Karpas-422 (cell line): ENCODE results near the gene DERL2. TPM values are rescaled to one million over a fixed set of nuclear protein-coding genes. Genes with fewer than 3 reads are reported as not detected.

Source experiments
- DNase-seq: peaks from one replicate; pipeline ENCODE4 v3.0.0-alpha.2; 2015
- H2AFZ ChIP-seq: fragments of 200-600 bp; sonication (generic); 2 replicates; pipeline ENCODE4 v1.6.1; 2014; ENCODE audit warnings: antibody characterized with exemption, low read length, mixed read lengths
- H3K27ac ChIP-seq: fragments of 200-600 bp; sonication (generic); 2 replicates; pipeline ENCODE4 v1.5.1; 2014; ENCODE audit warnings: mild to moderate bottlenecking, low read length, moderate library complexity
- H3K27me3 ChIP-seq: fragments of 200-600 bp; sonication (generic); 2 replicates; pipeline ENCODE4 v1.6.1; 2014; ENCODE audit warnings: low read length, mixed read lengths
- H3K36me3 ChIP-seq: fragments of 200-600 bp; sonication (generic); 2 replicates; pipeline ENCODE4 v1.6.1; 2014; ENCODE audit warnings: low read length, mixed read lengths; ENCODE audit not compliant: insufficient read depth
- H3K4me1 ChIP-seq: fragments of 200-600 bp; sonication (generic); 2 replicates; pipeline ENCODE4 v1.6.1; 2014; ENCODE audit warnings: mild to moderate bottlenecking, low read length, mixed read lengths
- H3K4me2 ChIP-seq: fragments of 200-600 bp; sonication (generic); 2 replicates; pipeline ENCODE4 v1.6.1; 2014; ENCODE audit warnings: low read length, low read depth, mild to moderate bottlenecking; ENCODE audit not compliant: poor library complexity, severe bottlenecking
- H3K4me3 ChIP-seq: fragments of 200-600 bp; sonication (generic); 2 replicates; pipeline ENCODE4 v1.5.1; 2014; ENCODE audit warnings: mild to moderate bottlenecking, antibody characterized with exemption, low read length, mixed read lengths
- H3K79me2 ChIP-seq: fragments of 200-600 bp; sonication (generic); 2 replicates; pipeline ENCODE4 v1.6.1; 2014; ENCODE audit warnings: mild to moderate bottlenecking, low read length, mixed read lengths
- H3K9ac ChIP-seq: fragments of 200-600 bp; sonication (generic); 2 replicates; pipeline ENCODE4 v1.6.0; 2014; ENCODE audit warnings: low read length
- H3K9me2 ChIP-seq: fragments of 200-600 bp; sonication (generic), shearing (Covaris generic); replicated peaks from 2 replicates; pipeline ENCODE4 v1.6.0; 2014; ENCODE audit warnings: mild to moderate bottlenecking, low read length, moderate library complexity; ENCODE audit not compliant: insufficient read depth
- H3K9me3 ChIP-seq: fragments of 300-700, 200-600 bp; sonication (generic); 2 replicates; pipeline ENCODE4 v1.6.1; 2014; ENCODE audit warnings: low read length, mixed read lengths
- H4K20me1 ChIP-seq: fragments of 200-600 bp; sonication (generic); 2 replicates; pipeline ENCODE4 v1.6.1; 2014; ENCODE audit warnings: mild to moderate bottlenecking, antibody characterized with exemption, low read length, low read depth; ENCODE audit not compliant: insufficient read depth
- total RNA-seq: library from RNA; depleted of rRNA; stranded (reverse); fragments of >200 nt; shearing (Covaris generic); gene quantifications from 2 replicates; pipeline ENCODE4 v1.2.3, GENCODE V29; 2014; ENCODE audit warnings: low replicate concordance

Gene DERL2
- total RNA-seq, 1 experiment from 2014 or later = 23.8 TPM

DNA sequence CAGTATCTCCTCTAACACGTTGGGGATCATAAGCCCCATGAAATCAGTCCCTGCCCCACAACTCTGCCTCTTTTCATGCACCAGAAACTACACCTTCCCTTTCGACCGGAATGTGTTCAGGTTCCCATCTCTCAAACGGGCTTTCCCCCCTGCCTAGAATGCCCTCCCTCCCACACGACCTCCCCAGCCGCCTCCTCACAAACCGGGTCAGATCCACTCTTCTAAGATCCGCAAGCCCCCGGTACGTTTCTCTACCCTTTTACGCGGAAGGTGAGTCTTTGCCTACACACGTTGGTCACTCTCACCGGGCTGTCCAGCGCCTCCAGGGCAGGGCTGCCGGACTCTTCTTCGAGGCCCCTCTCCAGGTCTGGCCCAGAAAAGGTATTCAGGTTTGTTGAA lies 17.9 kb downstream of the DERL2 start:
- H3K9ac ChIP-seq = peak overlapping the region; percentile 93
- peak; percentile 66 for DNase-seq
- peaks cover 23% of the 10 kb centered on the region for H3K4me1 ChIP-seq
- peaks cover 57% of the 10 kb centered on the region for H3K79me2 ChIP-seq
- H3K9me3 ChIP-seq = no peaks in the 10 kb centered on the region
- peak overlapping the region; percentile 80 for H3K4me2 ChIP-seq
- H3K27me3 ChIP-seq = no peaks in the 10 kb centered on the region
- peak overlapping the region; percentile 17; the same call in 1 of the 2 replicates for H2AFZ ChIP-seq
- H3K36me3 ChIP-seq = peaks cover 16% of the 10 kb centered on the region
- H3K27ac ChIP-seq = peak overlapping the region; percentile 61
- peak overlapping the region; percentile 91 for H3K4me3 ChIP-seq
- H3K9me2 ChIP-seq = no peaks in the 10 kb centered on the region
- H4K20me1 ChIP-seq = peaks cover 8% of the 10 kb centered on the region; the same call in 1 of the 2 replicates

DNA sequence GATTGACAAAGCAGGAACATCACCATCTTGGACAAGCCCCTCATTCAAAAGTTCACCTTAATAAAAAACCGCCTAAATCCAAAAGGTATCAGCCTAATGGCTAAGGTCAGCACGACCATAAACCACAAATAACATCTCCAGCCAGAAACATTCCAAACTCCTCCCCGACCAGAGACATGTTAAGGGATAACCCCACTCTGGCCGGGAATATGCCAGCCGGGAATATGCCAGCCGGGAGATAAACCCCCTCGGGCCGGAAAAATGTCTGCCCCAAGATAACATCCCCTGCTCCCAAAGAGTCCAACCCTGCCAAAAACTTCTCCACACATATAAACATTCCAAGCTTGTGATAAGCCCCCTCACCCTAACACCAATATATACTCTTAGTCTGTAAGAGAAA lies 18.6 kb downstream of the DERL2 start:
- H3K79me2 ChIP-seq = peaks cover 63% of the 10 kb centered on the region
- H3K36me3 ChIP-seq = peaks cover 23% of the 10 kb centered on the region
- H3K27ac ChIP-seq = peak overlapping the region; percentile 61; the same call in 1 of the 2 replicates
- H3K4me1 ChIP-seq = peaks cover 23% of the 10 kb centered on the region
- H3K27me3 ChIP-seq = no peaks in the 10 kb centered on the region
- no peaks in the 10 kb centered on the region for H3K9me3 ChIP-seq
- H3K9me2 ChIP-seq = no peaks in the 10 kb centered on the region
- peak overlapping the region; percentile 80 for H3K4me2 ChIP-seq
- DNase-seq = no peak
- peak overlapping the region; percentile 91 for H3K4me3 ChIP-seq
- H4K20me1 ChIP-seq = peaks cover 10% of the 10 kb centered on the region; the same call in 1 of the 2 replicates
- H2AFZ ChIP-seq = no peak overlapping the region
- H3K9ac ChIP-seq = peak overlapping the region; percentile 93

DNA sequence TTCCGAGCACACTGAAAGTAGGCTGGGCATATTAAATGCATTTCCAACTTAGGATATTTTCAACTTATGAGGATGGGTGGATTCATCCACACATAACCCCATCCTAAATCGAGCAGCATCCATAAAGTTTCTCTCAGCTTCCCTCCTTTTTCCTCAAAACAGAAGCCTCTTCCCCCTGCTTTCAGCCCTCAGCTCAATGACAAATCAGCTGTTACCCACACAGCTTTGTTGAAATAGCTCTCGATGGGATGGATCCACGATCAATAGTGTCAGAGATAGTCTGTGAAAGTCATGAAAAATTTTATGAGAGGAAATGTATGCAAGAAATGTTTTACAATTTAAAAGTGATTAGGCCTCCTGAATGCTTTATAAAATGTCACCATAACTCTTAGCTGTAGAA lies 19.7 kb downstream of the DERL2 start:
- no peak for DNase-seq
- peaks cover 68% of the 10 kb centered on the region for H3K79me2 ChIP-seq
- no peak overlapping the region for H3K27ac ChIP-seq
- H3K4me2 ChIP-seq = peak overlapping the region; percentile 80
- no peaks in the 10 kb centered on the region for H3K27me3 ChIP-seq
- H3K9ac ChIP-seq = peak overlapping the region; percentile 93
- peak overlapping the region; percentile 91 for H3K4me3 ChIP-seq
- no peaks in the 10 kb centered on the region for H3K9me3 ChIP-seq
- no peak overlapping the region for H2AFZ ChIP-seq
- H3K9me2 ChIP-seq = no peaks in the 10 kb centered on the region
- H3K4me1 ChIP-seq = peaks cover 23% of the 10 kb centered on the region
- peaks cover 13% of the 10 kb centered on the region; the same call in 1 of the 2 replicates for H4K20me1 ChIP-seq
- peaks cover 27% of the 10 kb centered on the region for H3K36me3 ChIP-seq

DNA sequence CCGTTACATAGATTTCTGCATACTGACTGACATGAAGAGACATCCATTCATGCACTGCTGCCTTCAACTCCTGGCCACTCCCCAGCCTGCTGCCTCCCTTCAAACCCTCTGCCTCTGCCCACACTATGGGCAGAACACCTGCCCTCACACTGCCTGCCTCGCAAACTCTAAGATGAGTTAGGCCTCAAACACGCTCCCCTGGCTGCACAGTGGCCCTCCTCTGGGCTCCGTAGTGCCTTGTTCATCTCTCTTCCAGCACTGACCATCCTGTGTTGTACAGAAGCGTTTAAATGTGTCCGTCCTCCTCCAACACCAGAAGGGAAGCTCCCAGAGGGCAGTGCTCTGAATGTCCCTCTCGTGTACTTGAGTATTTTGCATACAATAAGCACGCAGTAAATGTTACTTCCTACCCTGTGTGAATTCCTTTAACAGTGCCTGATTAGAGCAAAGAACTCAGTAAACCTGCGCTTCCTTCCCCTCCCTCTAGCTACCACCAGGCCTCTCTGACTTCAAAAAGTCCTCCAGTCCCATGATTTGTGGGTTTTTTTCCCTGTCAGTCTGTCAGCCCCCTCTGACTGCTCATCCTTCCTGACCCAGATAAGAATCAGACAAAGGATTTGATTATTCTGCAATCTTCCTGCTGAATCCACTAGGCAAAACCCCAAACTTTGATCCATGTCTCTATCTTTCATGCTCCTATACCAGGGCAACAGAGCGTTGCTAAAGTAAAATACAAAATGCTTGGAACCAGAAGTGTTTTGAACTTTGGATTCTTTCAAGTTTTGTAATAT lies 21.1 kb downstream of the DERL2 start:
- no peak for DNase-seq
- no peak overlapping the region for H3K27ac ChIP-seq
- peaks cover 73% of the 10 kb centered on the region for H3K79me2 ChIP-seq
- H3K4me3 ChIP-seq = no peak overlapping the region
- H3K27me3 ChIP-seq = no peaks in the 10 kb centered on the region
- peaks cover 23% of the 10 kb centered on the region for H3K4me1 ChIP-seq
- H4K20me1 ChIP-seq = peaks cover 13% of the 10 kb centered on the region; the same call in 1 of the 2 replicates
- no peaks in the 10 kb centered on the region for H3K9me3 ChIP-seq
- H3K4me2 ChIP-seq = peak overlapping the region; percentile 80
- H3K9me2 ChIP-seq = no peaks in the 10 kb centered on the region
- H2AFZ ChIP-seq = no peak overlapping the region
- peaks cover 27% of the 10 kb centered on the region for H3K36me3 ChIP-seq
- no peak overlapping the region for H3K9ac ChIP-seq

DNA sequence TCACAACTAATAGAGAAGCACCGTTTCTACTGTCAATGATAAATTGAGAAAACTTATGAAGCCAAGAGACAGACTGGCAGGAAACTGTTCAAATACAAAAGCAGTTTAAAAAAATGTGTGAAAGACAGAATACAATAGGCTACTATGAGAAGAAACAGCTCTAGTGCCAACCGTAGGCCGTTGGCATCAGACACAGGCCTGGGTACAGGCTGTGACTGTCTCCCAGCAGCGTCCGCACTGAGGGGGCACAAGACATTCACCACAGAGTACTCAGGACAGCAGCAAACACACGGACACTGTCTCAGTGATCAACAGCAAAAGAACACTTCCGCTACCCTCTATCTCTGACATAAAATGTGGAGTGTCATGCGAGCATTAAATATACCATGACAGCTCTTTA lies 39.2 kb downstream of the DERL2 start:
- Histone ChIP-seq H3K4me3 (no peak overlapping the region), H3K4me2 (no peak overlapping the region), H3K9me2 (no peaks in the 10 kb centered on the region), H4K20me1 (0 out of 2 replicates have a peak, but pooled peaks cover 2% of the 10 kb centered on the region), H3K36me3 (peaks cover 50% of the 10 kb centered on the region; the same call in 1 of the 2 replicates), H3K9ac (no peak overlapping the region), H3K79me2 (peaks cover 44% of the 10 kb centered on the region), H2AFZ (no peak overlapping the region), H3K4me1 (no peaks in the 10 kb centered on the region), H3K27me3 (no peaks in the 10 kb centered on the region), H3K27ac (no peak overlapping the region), H3K9me3 (no peaks in the 10 kb centered on the region)
- no peak for DNase-seq

DNA sequence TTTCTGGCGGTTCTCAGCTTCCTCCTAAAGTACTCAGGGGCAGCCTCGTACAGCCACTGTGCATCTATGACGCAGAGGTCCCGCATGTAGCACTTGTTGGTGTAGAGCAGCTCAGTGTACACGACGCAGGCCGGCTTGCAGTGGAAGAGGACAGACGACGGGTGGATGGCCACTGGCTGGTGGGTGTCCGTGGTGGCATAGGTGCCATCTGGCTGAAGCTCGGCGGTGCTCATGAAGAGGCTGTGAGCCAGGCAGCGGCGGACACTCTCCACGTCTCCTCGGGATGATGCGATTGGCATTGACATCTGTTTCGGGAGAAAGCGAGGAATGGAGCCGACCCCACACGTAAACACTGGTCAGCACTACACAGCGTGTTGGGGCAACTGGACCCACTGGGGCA lies 41.8 kb downstream of the DERL2 start:
- peaks cover 32% of the 10 kb centered on the region for H3K79me2 ChIP-seq
- peak; percentile 29 for DNase-seq
- no peaks in the 10 kb centered on the region for H3K9me3 ChIP-seq
- H3K27ac ChIP-seq = no peak overlapping the region
- H3K36me3 ChIP-seq = peaks cover 33% of the 10 kb centered on the region; the same call in 1 of the 2 replicates
- no peak overlapping the region for H3K4me3 ChIP-seq
- no peaks in the 10 kb centered on the region for H3K9me2 ChIP-seq
- H2AFZ ChIP-seq = no peak overlapping the region
- H3K9ac ChIP-seq = no peak overlapping the region
- H3K27me3 ChIP-seq = no peaks in the 10 kb centered on the region
- H3K4me2 ChIP-seq = no peak overlapping the region
- no peaks in the 10 kb centered on the region for H4K20me1 ChIP-seq
- H3K4me1 ChIP-seq = peaks cover 13% of the 10 kb centered on the region

DNA sequence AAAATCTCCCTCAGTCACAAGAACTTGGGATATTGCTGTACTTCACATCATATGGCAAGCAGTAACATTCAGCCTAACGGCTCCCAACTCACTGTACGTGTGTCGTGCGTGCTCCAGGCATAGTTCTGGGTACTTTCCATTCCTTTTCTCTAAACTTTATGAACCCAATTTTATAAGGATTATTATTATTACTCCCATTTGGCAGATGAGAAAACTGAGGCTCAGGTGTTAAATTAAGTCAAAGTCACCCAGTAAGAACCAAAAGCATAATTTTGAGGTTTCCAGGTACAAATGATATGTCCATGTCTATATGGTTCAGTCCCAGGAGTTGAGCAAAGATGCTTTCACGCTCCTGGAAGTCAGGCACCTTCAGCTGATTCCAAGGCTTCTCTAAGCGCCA lies 42.2 kb downstream of the DERL2 start:
- no peaks in the 10 kb centered on the region for H3K9me3 ChIP-seq
- no peak overlapping the region for H3K9ac ChIP-seq
- H2AFZ ChIP-seq = no peak overlapping the region
- H3K4me2 ChIP-seq = no peak overlapping the region
- H3K9me2 ChIP-seq = no peaks in the 10 kb centered on the region
- H3K36me3 ChIP-seq = peaks cover 31% of the 10 kb centered on the region; the same call in 1 of the 2 replicates
- peaks cover 32% of the 10 kb centered on the region for H3K79me2 ChIP-seq
- peaks cover 14% of the 10 kb centered on the region for H3K4me1 ChIP-seq
- H3K27ac ChIP-seq = no peak overlapping the region
- DNase-seq = peak; percentile 2
- H4K20me1 ChIP-seq = no peaks in the 10 kb centered on the region
- H3K4me3 ChIP-seq = no peak overlapping the region
- no peaks in the 10 kb centered on the region for H3K27me3 ChIP-seq

DNA sequence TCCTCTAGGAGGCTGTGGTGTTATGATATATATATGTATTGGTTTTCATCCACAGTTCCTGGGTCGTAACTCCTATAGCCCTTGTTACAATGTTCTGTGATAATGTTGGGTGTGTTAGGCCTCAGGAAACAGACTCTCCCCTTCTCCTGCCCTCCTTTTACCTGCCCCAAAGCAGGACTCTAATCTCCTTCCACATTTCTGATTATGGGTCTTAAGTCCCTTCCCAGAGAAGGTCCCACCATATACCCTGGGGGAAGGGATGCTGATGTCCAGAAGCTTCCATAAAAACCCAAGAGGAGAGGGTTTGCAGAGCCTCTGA lies 46.6 kb downstream of the DERL2 start:
- H3K4me1 ChIP-seq = peaks cover 33% of the 10 kb centered on the region
- peaks cover 9% of the 10 kb centered on the region for H4K20me1 ChIP-seq
- H3K36me3 ChIP-seq = peaks cover 50% of the 10 kb centered on the region
- H2AFZ ChIP-seq = no peak overlapping the region
- H3K79me2 ChIP-seq = peaks cover 56% of the 10 kb centered on the region
- DNase-seq = no peak
- H3K9me2 ChIP-seq = no peaks in the 10 kb centered on the region
- H3K4me3 ChIP-seq = peak overlapping the region; percentile 82; the same call in 1 of the 2 replicates
- no peaks in the 10 kb centered on the region for H3K27me3 ChIP-seq
- H3K9me3 ChIP-seq = no peaks in the 10 kb centered on the region
- H3K27ac ChIP-seq = peak overlapping the region; percentile 58
- H3K9ac ChIP-seq = peak overlapping the region; percentile 59
- H3K4me2 ChIP-seq = peak overlapping the region; percentile 68
